Measurements from ENCODE around the gene FBXO40. TPM values are rescaled to one million over a fixed set of nuclear protein-coding genes. Genes with fewer than 3 reads are reported as not detected.
"Not testable (repeated sequence)": the region's sequence is repeated elsewhere in the genome, so short reads cannot be mapped to it uniquely, and the experiment has no call there.

FBXO40 gene
- total and polyA plus RNA-seq, 4 donors: 0.06 to 0.10 (median 0.09) TPM; not detected in 1

DNA sequence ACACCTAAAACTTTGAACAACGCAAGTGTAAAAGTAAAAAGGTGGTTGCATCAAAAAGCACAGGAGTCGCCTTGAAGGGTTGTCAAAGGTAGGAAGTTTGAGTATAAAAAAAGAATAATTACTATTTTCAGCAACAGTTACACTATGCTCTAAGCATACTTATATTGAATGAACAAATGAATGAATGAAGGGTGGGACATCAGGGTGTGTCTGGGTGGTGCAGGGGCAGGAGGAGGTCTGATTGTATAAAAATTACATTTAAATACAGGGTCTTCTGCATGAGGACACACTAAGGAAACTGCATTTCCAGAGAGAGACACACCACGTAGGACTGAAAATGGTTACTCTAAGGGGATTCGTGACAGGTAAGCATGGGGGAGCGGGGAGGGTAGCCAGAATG, 25.5 kb upstream of the FBXO40 start, which contains the start of gene ARGFX:
Gene ARGFX, plus strand, starts transcription at position 301 of the 400 bp plus-strand sequence. CDS start 2,765 bp downstream, outside the sequence.
- Histone ChIP-seq H3K36me3 (ENCODE audit: control insufficient read depth, insufficient read depth, low read length) (no peaks in the 10 kb centered on the region), H3K27ac (ENCODE audit: low read depth, low read length) (no peak within 1 kb of the TSS), H3K4me1 (ENCODE audit: control insufficient read depth, insufficient read depth, low read length) (no peaks in the 10 kb centered on the region), H3K9me3 (ENCODE audit: control insufficient read depth, insufficient read depth, low read length) (no peaks in the 10 kb centered on the region), H3K4me3 (ENCODE audit: low read depth, low read length) (no peak within 1 kb of the TSS), H3K27me3 (ENCODE audit: control insufficient read depth, insufficient read depth, low read length) (no peaks in the 10 kb centered on the region)
- no CpG with 5 or more reads among the region's 5 CpGs for WGBS (ENCODE audit: insufficient coverage)
- DNase-seq (ENCODE audit: low read depth in 4 of 6, low spot score in 6 of 6): no peak

DNA sequence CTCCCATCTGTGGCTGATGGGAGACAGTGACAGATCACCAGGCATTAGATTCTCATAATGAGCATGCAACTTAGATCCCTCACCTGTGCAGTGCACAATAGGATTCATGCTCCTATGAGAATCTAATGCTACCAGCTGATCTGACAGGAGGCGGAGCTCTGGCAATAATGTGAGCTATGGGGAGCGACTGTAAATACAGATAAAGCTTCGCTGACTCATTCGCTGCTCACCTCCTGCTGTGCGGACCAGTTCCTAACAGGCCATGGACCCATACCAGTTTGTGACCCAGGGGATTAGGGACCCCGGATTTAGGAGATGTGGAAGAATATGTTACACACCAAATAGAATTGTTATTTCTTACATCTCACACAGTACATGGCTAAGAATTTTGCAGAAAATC, 18.7 kb upstream of the FBXO40 start:
- Histone ChIP-seq H3K36me3 (ENCODE audit: control insufficient read depth, insufficient read depth, low read length) (no peaks in the 10 kb centered on the region), H3K27ac (ENCODE audit: low read depth, low read length) (no peak overlapping the region), H3K4me1 (ENCODE audit: control insufficient read depth, insufficient read depth, low read length) (no peaks in the 10 kb centered on the region), H3K9me3 (ENCODE audit: control insufficient read depth, insufficient read depth, low read length) (no peaks in the 10 kb centered on the region), H3K4me3 (ENCODE audit: low read depth, low read length) (no peak overlapping the region), H3K27me3 (ENCODE audit: control insufficient read depth, insufficient read depth, low read length) (no peaks in the 10 kb centered on the region)
- DNase-seq (ENCODE audit: low read depth in 4 of 6, low spot score in 6 of 6): no peak
- WGBS (ENCODE audit: insufficient coverage): 85% methylated on average over 4 of the region's 6 CpGs

DNA sequence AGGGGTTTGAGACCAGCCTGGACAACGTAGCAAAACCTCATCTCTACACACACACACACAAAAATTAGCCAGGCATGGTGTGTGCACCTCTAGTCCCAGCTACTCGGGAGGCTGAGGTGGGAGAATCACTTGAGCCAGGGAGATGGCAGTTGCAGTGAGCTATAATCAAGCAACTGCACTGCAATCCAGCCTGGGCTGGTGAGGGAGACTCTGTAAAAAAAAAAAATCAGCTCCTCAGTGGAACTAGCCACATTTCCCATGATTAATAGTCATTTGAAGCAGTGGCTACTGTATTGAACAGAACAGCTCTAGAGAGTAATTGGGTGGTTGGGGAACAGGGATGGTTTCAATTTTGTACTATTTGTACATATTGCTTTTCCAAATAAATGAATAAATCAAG, 11.5 kb upstream of the FBXO40 start:
- no peak overlapping the region for H3K27ac ChIP-seq (ENCODE audit: low read depth, low read length)
- H3K27me3 ChIP-seq (ENCODE audit: control insufficient read depth, insufficient read depth, low read length): no peaks in the 10 kb centered on the region
- WGBS (ENCODE audit: insufficient coverage): no CpG with 5 or more reads among the region's 2 CpGs
- H3K4me3 ChIP-seq (ENCODE audit: low read depth, low read length): no peak overlapping the region
- no peaks in the 10 kb centered on the region for H3K9me3 ChIP-seq (ENCODE audit: control insufficient read depth, insufficient read depth, low read length)
- no peak for DNase-seq (ENCODE audit: low read depth in 4 of 6, low spot score in 6 of 6)
- H3K4me1 ChIP-seq (ENCODE audit: control insufficient read depth, insufficient read depth, low read length): no peaks in the 10 kb centered on the region
- H3K36me3 ChIP-seq (ENCODE audit: control insufficient read depth, insufficient read depth, low read length): no peaks in the 10 kb centered on the region

- Histone ChIP-seq H3K9me3 (ENCODE audit: control insufficient read depth, insufficient read depth, low read length) (no peaks in the 10 kb centered on the region), H3K36me3 (ENCODE audit: control insufficient read depth, insufficient read depth, low read length) (no peaks in the 10 kb centered on the region), H3K27me3 (ENCODE audit: control insufficient read depth, insufficient read depth, low read length) (no peaks in the 10 kb centered on the region), H3K27ac (ENCODE audit: low read depth, low read length) (no peak overlapping the region), H3K4me3 (ENCODE audit: low read depth, low read length) (no peak overlapping the region), H3K4me1 (ENCODE audit: control insufficient read depth, insufficient read depth, low read length) (no peaks in the 10 kb centered on the region)
- WGBS (ENCODE audit: insufficient coverage): 100% methylated on average over 1 of the region's 1 CpG
- no peak for DNase-seq (ENCODE audit: low read depth in 4 of 6, low spot score in 6 of 6)
Observed at GRCh38 chr3:121584418-121584817, 8.8 kb upstream of the FBXO40 start.

DNA sequence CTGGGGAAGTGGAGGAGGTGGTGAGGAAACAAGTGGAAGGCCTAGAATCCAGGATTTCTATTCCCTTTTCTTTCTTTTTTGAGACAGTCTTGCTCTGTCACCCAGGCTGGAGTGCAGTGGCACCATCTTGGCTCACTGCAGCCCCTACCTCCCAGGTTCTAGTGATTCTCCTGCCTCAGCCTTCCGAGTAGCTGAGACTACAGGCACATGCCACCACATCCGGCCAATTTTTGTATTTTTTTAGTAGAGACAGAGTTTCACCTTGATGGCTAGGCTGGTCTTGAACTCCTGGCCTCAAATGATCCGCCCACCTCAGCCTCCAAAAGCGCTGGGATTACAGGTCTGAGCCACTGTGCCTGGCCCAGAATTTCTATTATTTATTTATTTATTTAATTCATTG, 627 bp downstream of the FBXO40 start:
- H3K27ac ChIP-seq (ENCODE audit: low read depth, low read length); H3K27me3 ChIP-seq (ENCODE audit: control insufficient read depth, insufficient read depth, low read length); H3K4me1 ChIP-seq (ENCODE audit: control insufficient read depth, insufficient read depth, low read length); DNase-seq (ENCODE audit: low read depth in 4 of 6, low spot score in 6 of 6); H3K4me3 ChIP-seq (ENCODE audit: low read depth, low read length); H3K9me3 ChIP-seq (ENCODE audit: control insufficient read depth, insufficient read depth, low read length); H3K36me3 ChIP-seq (ENCODE audit: control insufficient read depth, insufficient read depth, low read length): not testable (repeated sequence)
- WGBS (ENCODE audit: insufficient coverage): 100% methylated on average over 1 of the region's 4 CpGs

DNA sequence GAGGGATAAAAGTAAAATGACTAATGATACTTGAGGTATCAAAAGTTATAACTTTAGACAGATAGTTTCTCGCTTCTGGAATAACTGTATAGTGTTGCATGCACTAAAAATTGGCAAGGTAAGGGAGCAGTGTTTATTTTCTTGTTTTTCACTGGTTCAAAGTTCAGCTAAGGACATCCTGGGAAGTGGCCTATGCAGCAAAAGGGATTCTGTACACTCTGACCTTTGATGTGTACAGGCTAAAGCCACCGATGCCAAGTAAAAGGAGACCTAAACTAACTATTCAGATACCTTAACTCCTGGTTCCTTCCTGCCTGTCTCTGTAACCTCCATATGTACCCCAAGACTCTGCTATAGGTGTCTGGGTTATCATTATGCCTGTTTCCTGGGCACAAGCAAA, 1.7 kb downstream of the FBXO40 start:
- Histone ChIP-seq H3K4me3 (ENCODE audit: low read depth, low read length) (no peak overlapping the region), H3K36me3 (ENCODE audit: control insufficient read depth, insufficient read depth, low read length) (no peaks in the 10 kb centered on the region), H3K9me3 (ENCODE audit: control insufficient read depth, insufficient read depth, low read length) (no peaks in the 10 kb centered on the region), H3K27me3 (ENCODE audit: control insufficient read depth, insufficient read depth, low read length) (no peaks in the 10 kb centered on the region), H3K27ac (ENCODE audit: low read depth, low read length) (no peak overlapping the region), H3K4me1 (ENCODE audit: control insufficient read depth, insufficient read depth, low read length) (no peaks in the 10 kb centered on the region)
- DNase-seq (ENCODE audit: low read depth in 4 of 6, low spot score in 6 of 6): no peak
- WGBS (ENCODE audit: insufficient coverage): 94% methylated on average over 2 of the region's 2 CpGs

DNA sequence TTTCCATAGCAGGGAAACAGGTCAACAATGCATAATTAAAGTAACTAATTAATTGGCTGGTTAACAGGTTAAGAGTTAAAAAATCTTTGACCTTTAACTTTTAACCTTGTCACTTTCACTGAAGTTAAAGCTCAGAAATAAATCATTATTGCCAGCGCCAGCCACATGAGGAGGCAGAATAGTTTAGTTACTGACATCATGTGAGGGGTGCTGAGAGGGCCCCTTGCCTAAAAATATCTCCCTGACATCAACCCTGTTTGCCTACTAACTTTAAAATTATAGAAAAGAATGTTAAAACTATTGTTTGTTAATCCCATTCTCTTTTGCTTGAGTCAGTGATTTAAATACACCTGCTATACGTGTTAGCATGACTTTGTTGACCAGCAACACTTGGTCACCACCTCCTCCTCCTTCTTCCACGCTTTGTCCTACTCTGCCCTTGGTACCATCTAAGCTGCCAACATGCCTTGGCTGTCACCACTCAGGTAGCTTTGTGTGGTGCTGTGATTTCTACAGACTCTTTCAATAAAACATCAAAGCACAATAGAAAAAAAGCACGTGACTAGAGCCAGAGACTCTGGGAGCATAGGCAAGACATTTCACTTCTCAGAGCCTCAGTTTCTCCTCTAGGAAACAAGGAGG, 2.7 kb downstream of the FBXO40 start:
- Histone ChIP-seq H3K27me3 (ENCODE audit: control insufficient read depth, insufficient read depth, low read length) (no peaks in the 10 kb centered on the region), H3K9me3 (ENCODE audit: control insufficient read depth, insufficient read depth, low read length) (no peaks in the 10 kb centered on the region), H3K27ac (ENCODE audit: low read depth, low read length) (no peak overlapping the region), H3K4me1 (ENCODE audit: control insufficient read depth, insufficient read depth, low read length) (no peaks in the 10 kb centered on the region), H3K36me3 (ENCODE audit: control insufficient read depth, insufficient read depth, low read length) (no peaks in the 10 kb centered on the region), H3K4me3 (ENCODE audit: low read depth, low read length) (no peak overlapping the region)
- DNase-seq (ENCODE audit: low read depth in 4 of 6, low spot score in 6 of 6): no peak
- no CpG with 5 or more reads among the region's 4 CpGs for WGBS (ENCODE audit: insufficient coverage)

GRCh38 chr3:121598564-121598963, 5.4 kb downstream of the FBXO40 start:
- WGBS (ENCODE audit: insufficient coverage): 86% methylated on average over 2 of the region's 2 CpGs

DNA sequence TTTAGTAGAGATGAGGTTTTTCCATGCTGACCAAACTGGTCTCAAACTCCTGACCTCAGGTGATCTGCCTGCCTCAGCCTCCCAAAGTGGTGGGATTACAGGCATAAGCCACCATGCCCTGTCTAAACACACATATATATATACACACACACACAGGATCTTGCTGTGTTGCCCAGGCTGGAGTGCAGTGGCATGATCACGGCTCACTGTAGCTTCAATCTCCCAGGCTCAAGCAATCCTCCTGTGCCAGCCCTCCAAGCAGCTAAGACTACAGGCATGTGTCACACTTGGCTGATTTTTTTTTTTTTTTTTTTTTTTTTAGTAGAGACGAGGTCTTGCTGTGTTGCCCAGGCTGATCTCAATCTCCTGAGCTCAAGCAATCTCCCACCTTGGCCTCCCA, 6.7 kb downstream of the FBXO40 start:
- not testable (repeated sequence) for H3K4me3 ChIP-seq (ENCODE audit: low read depth, low read length); H3K4me1 ChIP-seq (ENCODE audit: control insufficient read depth, insufficient read depth, low read length); H3K36me3 ChIP-seq (ENCODE audit: control insufficient read depth, insufficient read depth, low read length); H3K27ac ChIP-seq (ENCODE audit: low read depth, low read length); DNase-seq (ENCODE audit: low read depth in 4 of 6, low spot score in 6 of 6); H3K27me3 ChIP-seq (ENCODE audit: control insufficient read depth, insufficient read depth, low read length); H3K9me3 ChIP-seq (ENCODE audit: control insufficient read depth, insufficient read depth, low read length)
- 100% methylated on average over 1 of the region's 2 CpGs for WGBS (ENCODE audit: insufficient coverage)

More at GRCh38 chr3:121598564-121598963, 5.4 kb downstream of the FBXO40 start:
- Histone ChIP-seq H3K4me3 (ENCODE audit: low read depth, low read length) (no peak overlapping the region), H3K27me3 (ENCODE audit: control insufficient read depth, insufficient read depth, low read length) (no peaks in the 10 kb centered on the region), H3K9me3 (ENCODE audit: control insufficient read depth, insufficient read depth, low read length) (no peaks in the 10 kb centered on the region), H3K27ac (ENCODE audit: low read depth, low read length) (no peak overlapping the region), H3K36me3 (ENCODE audit: control insufficient read depth, insufficient read depth, low read length) (no peaks in the 10 kb centered on the region), H3K4me1 (ENCODE audit: control insufficient read depth, insufficient read depth, low read length) (no peaks in the 10 kb centered on the region)
- no peak for DNase-seq (ENCODE audit: low read depth in 4 of 6, low spot score in 6 of 6)

DNA sequence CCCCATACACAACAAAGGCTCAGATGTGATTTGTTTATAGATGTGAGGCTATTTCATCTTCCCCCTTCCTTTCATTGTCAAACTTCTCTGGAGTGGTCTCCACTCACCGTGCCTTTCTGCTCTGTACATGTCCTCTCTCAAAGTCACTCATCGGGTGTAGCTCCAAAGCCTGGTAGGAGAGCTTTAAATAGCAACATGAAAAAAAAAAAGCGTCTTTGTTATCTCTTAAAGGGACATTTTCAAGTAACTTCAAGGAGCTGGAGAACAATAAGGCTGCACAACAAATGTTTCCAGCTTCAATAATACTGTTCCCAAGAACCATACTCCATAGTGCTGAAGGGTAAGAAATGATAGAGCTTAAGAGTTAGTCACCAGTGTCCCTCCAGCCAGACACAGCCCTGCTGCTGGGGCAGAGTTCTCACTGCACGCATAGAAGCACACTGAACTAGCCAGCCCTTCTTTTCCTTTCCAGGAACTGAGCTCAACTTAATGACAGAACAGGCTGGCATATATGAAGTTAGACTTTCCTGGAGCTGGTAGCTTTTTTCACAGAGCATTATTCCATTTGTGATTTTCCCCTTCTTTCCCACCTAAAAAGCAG, 8.1 kb downstream of the FBXO40 start:
- no peaks in the 10 kb centered on the region for H3K4me1 ChIP-seq (ENCODE audit: control insufficient read depth, insufficient read depth, low read length)
- no CpG with 5 or more reads among the region's 4 CpGs for WGBS (ENCODE audit: insufficient coverage)
- H3K36me3 ChIP-seq (ENCODE audit: control insufficient read depth, insufficient read depth, low read length): no peaks in the 10 kb centered on the region
- H3K27me3 ChIP-seq (ENCODE audit: control insufficient read depth, insufficient read depth, low read length): no peaks in the 10 kb centered on the region
- no peak overlapping the region for H3K27ac ChIP-seq (ENCODE audit: low read depth, low read length)
- DNase-seq (ENCODE audit: low read depth in 4 of 6, low spot score in 6 of 6): no peak
- no peak overlapping the region for H3K4me3 ChIP-seq (ENCODE audit: low read depth, low read length)
- H3K9me3 ChIP-seq (ENCODE audit: control insufficient read depth, insufficient read depth, low read length): no peaks in the 10 kb centered on the region

All from spinal cord (tissue), 10 donors.